Ishikawa (cell line): ENCODE data around the gene DIAPH1.

Experiments used
- CEBPB ChIP-seq: IDR thresholded peaks from 2 replicates; pipeline ENCODE4 v1.6.1; 2012
- CREB1 ChIP-seq: IDR thresholded peaks from 2 replicates; pipeline ENCODE4 v1.6.1; 2012; ENCODE audit warnings: low read depth
- EGR1 ChIP-seq: IDR thresholded peaks from 2 replicates; pipeline ENCODE4 v1.6.1; 2012
- EP300 ChIP-seq: IDR thresholded peaks from 2 replicates; pipeline ENCODE4 v1.6.1; 2012; ENCODE audit warnings: borderline replicate concordance
- NFIC ChIP-seq: IDR thresholded peaks from 2 replicates; pipeline ENCODE4 v1.6.1; 2012
- RAD21 ChIP-seq: IDR thresholded peaks from 2 replicates; pipeline ENCODE4 v1.6.1; 2012; ENCODE audit warnings: low read depth
- TAF1 ChIP-seq: IDR thresholded peaks from 2 replicates; pipeline ENCODE4 v1.6.1; 2012; ENCODE audit warnings: low read depth, mild to moderate bottlenecking
- TEAD4 ChIP-seq: IDR thresholded peaks from 2 replicates; pipeline ENCODE4 v1.6.1; 2012
- YY1 ChIP-seq: IDR thresholded peaks from 2 replicates; pipeline ENCODE4 v1.6.1; 2012; ENCODE audit warnings: low read depth

- TF ChIP-seq YY1 (no peak), TAF1 (no peak), RAD21 (no peak), CEBPB (no peak), TEAD4 (no peak), NFIC (no peak), CREB1 (no peak), EP300 (no peak), EGR1 (no peak)
Observed at GRCh38 chr5:141605523-141606277, 13.1 kb downstream of the DIAPH1 start.
